Measurements from ENCODE around the gene SERP2.

DNA sequence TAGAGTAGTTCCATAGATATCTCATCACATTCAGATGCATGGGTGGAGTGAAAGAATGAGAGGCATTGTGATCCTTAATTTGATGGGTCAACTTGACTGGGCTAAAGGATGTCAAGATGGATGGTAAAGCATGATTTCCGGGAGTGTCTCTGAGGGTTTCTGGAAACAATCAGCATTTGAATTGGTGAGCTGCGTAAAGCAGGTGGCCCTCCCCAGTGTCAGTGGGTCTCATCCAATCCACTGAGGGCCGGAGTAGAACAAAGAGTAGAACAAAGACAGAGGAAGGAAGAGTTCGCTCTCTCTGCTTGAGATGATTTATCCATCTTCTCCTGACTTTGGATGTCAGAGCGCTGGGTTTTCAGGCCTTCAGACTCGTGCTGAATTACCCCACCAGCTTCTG, 43.1 kb downstream of the SERP2 start:
- no peak for TF ChIP-seq SP1 (IDR thresholded peaks at IDR 0.05)
- no peak for TF ChIP-seq BHLHE40 (IDR thresholded peaks at IDR 0.05; ENCODE audit: borderline replicate concordance)
- TF ChIP-seq NFRKB (IDR thresholded peaks at IDR 0.05) = no peak
- no peak for TF ChIP-seq FOXM1 (IDR thresholded peaks at IDR 0.05; ENCODE audit: borderline replicate concordance)
- no peak for TF ChIP-seq FOXA1 (IDR thresholded peaks at IDR 0.05)
- TF ChIP-seq HDGF (IDR thresholded peaks at IDR 0.05; ENCODE audit: borderline replicate concordance) = no peak

Measured in HEK293T (cell line).